Neural crest cell (in vitro differentiated cells): Measurements from ENCODE around the gene CFP. TPM values are rescaled to one million over a fixed set of nuclear protein-coding genes. Genes with fewer than 3 reads are reported as not detected.

Experiments
- DNase-seq: peaks from one replicate; pipeline ENCODE4 v3.0.0; 2021; ENCODE audit warnings: low read depth, mixed read lengths, low spot score
- H3K27ac Mint-ChIP-seq: one replicate; pipeline ENCODE4 v1.8.0; 2021; ENCODE audit warnings: mild to moderate bottlenecking, mixed read lengths; ENCODE audit not compliant: unreplicated experiment
- H3K27me3 Mint-ChIP-seq: 2 replicates; pipeline ENCODE4 v1.8.0; 2021; ENCODE audit warnings: low read depth, mild to moderate bottlenecking, mixed read lengths
- H3K36me3 Mint-ChIP-seq: 2 replicates; pipeline ENCODE4 v1.8.0; 2021; ENCODE audit warnings: low read depth, mild to moderate bottlenecking, mixed read lengths
- H3K4me1 Mint-ChIP-seq: 2 replicates; pipeline ENCODE4 v1.8.0; 2021; ENCODE audit warnings: mixed read lengths
- H3K4me3 Mint-ChIP-seq: one replicate; pipeline ENCODE4 v1.8.0; 2021; ENCODE audit warnings: mild to moderate bottlenecking, mixed read lengths
- H3K9me3 Mint-ChIP-seq: 2 replicates; pipeline ENCODE4 v1.8.0; 2021; ENCODE audit warnings: mixed read lengths
- CTCF ChIP-seq: fragments of 200-600 bp; sonication (generic); conservative IDR thresholded peaks from 2 replicates; pipeline ENCODE4 v1.5.0; 2021; ENCODE audit warnings: antibody characterized with exemption, mild to moderate bottlenecking
- total RNA-seq: library from RNA; stranded (reverse); gene quantifications from 2 replicates; pipeline ENCODE4 v1.2.1, GENCODE V29; 2021

The CFP gene
- total RNA-seq, 1 donor from 2014 or later = 1.6 TPM

- no peaks in the 10 kb centered on the region for H3K9me3 Mint-ChIP-seq
Observed at GRCh38 chrX:47618923-47619485, 10.7 kb downstream of the CFP start.

GRCh38 chrX:47614618-47615017 is 15.1 kb downstream of the CFP start:
- Mint-ChIP-seq H3K36me3 (no peaks in the 10 kb centered on the region), H3K27ac (no peak overlapping the region), H3K27me3 (peaks cover 17% of the 10 kb centered on the region), H3K4me3 (no peak overlapping the region), H3K9me3 (peaks cover 6% of the 10 kb centered on the region), H3K4me1 (no peaks in the 10 kb centered on the region)
- no peak for TF ChIP-seq CTCF
- DNase-seq = no peak

More at GRCh38 chrX:47618923-47619485, 10.7 kb downstream of the CFP start:
- no peak overlapping the region for H3K27ac Mint-ChIP-seq
- peaks cover 49% of the 10 kb centered on the region for H3K27me3 Mint-ChIP-seq
- no peak for TF ChIP-seq CTCF
- no peak for DNase-seq
- H3K4me1 Mint-ChIP-seq = peaks cover 9% of the 10 kb centered on the region
- no peaks in the 10 kb centered on the region for H3K36me3 Mint-ChIP-seq
- peak overlapping the region; percentile 58 for H3K4me3 Mint-ChIP-seq

GRCh38 chrX:47613082-47613481 is 16.6 kb downstream of the CFP start:
- Mint-ChIP-seq H3K9me3 (peaks cover 6% of the 10 kb centered on the region), H3K36me3 (no peaks in the 10 kb centered on the region), H3K27ac (peak overlapping the region; percentile 43), H3K4me3 (no peak overlapping the region), H3K27me3 (peaks cover 10% of the 10 kb centered on the region), H3K4me1 (peaks cover 10% of the 10 kb centered on the region)
- TF ChIP-seq CTCF = no peak
- no peak for DNase-seq

GRCh38 chrX:47612418-47612817 is 17.3 kb downstream of the CFP start:
- TF ChIP-seq CTCF = no peak
- no peak for DNase-seq
- peaks cover 6% of the 10 kb centered on the region for H3K9me3 Mint-ChIP-seq
- H3K4me3 Mint-ChIP-seq = no peak overlapping the region
- H3K4me1 Mint-ChIP-seq = peaks cover 11% of the 10 kb centered on the region
- no peaks in the 10 kb centered on the region for H3K36me3 Mint-ChIP-seq
- peaks cover 3% of the 10 kb centered on the region for H3K27me3 Mint-ChIP-seq
- no peak overlapping the region for H3K27ac Mint-ChIP-seq

GRCh38 chrX:47611926-47612325 is 17.8 kb downstream of the CFP start:
- Mint-ChIP-seq H3K27ac (no peak overlapping the region), H3K4me3 (no peak overlapping the region), H3K4me1 (peaks cover 11% of the 10 kb centered on the region), H3K9me3 (peaks cover 6% of the 10 kb centered on the region), H3K36me3 (no peaks in the 10 kb centered on the region), H3K27me3 (peaks cover 2% of the 10 kb centered on the region)
- no peak for TF ChIP-seq CTCF
- no peak for DNase-seq
